Thoracic aorta (tissue), 2 donors: ENCODE data around the gene GARIN5A. TPM values are rescaled to one million over a fixed set of nuclear protein-coding genes. Genes with fewer than 3 reads are reported as not detected.
"Not testable (repeated sequence)": the region's sequence is repeated elsewhere in the genome, so short reads cannot be mapped to it uniquely, and the experiment has no call there.

Experiments
- ATAC-seq: fragments of 150-250 bp; one replicate; pipeline ENCODE4 v1.8.0; 2017; ENCODE audit warnings: low read depth; ENCODE audit not compliant: insufficient number of reproducible peaks, low FRiP score
- DNase-seq: peaks from one replicate; pipeline ENCODE4 v3.0.0-alpha.2; 2020; ENCODE audit warnings: low spot score
- H3K27ac ChIP-seq, 2 donors: fragments of 200-600 bp; sonication (generic); 1 replicate in 1 of 2; 2 replicates in 1 of 2; pipeline ENCODE4 v1.5.1; 2016; ENCODE audit warnings: mild to moderate bottlenecking in 2 of 2, moderate library complexity in 2 of 2
- H3K27me3 ChIP-seq: fragments of 200-600 bp; sonication (generic); replicated peaks from 2 replicates; pipeline ENCODE4 v1.6.0; 2016; ENCODE audit warnings: mild to moderate bottlenecking; ENCODE audit not compliant: insufficient read depth
- H3K36me3 ChIP-seq: fragments of 200-600 bp; sonication (generic); one replicate; pipeline ENCODE4 v1.5.1; 2016
- H3K4me1 ChIP-seq, 2 donors: fragments of 200-600 bp; sonication (generic); 1 replicate in 1 of 2; 2 replicates in 1 of 2; pipeline versions ENCODE4 v1.5.1 to v1.6.0; 2016; ENCODE audit warnings: low read depth in 2 of 2, mild to moderate bottlenecking in 1 of 2; ENCODE audit not compliant: control insufficient read depth in 1 of 2
- H3K4me3 ChIP-seq: fragments of 200-600 bp; sonication (generic); 2 replicates; pipeline ENCODE4 v1.5.1; 2016; ENCODE audit warnings: mild to moderate bottlenecking
- H3K9me3 ChIP-seq: fragments of 200-600 bp; sonication (generic); 2 replicates; pipeline ENCODE4 v1.5.1; 2016
- CTCF ChIP-seq: fragments of 200-600 bp; sonication (generic); IDR thresholded peaks from one replicate; pipeline ENCODE4 v1.5.1; 2019; ENCODE audit warnings: antibody characterized with exemption
- total RNA-seq, 2 donors: library from RNA; depleted of rRNA; stranded (reverse); fragments of >200 nt; gene quantifications; one replicate each; pipeline versions ENCODE4 v1.1.0 to v1.2.3, GENCODE V29; 2016

GARIN5A gene
- total RNA-seq, 2 donors from 2014 or later: 0.56 TPM; not detected in 1

GRCh38 chr19:50478901-50479715 is 2.5 kb upstream of the GARIN5A start:
- TF ChIP-seq CTCF: peak; percentile 14
- peaks cover 8 to 17% of the 10 kb centered on the region in 2 donors for H3K4me1 ChIP-seq
- DNase-seq (no peak), ATAC-seq (no peak)
- no peaks in the 10 kb centered on the region for H3K27me3 ChIP-seq
- no peak overlapping the region for H3K4me3 ChIP-seq
- H3K27ac ChIP-seq: no peak overlapping the region
- peaks cover 38% of the 10 kb centered on the region for H3K36me3 ChIP-seq
- H3K9me3 ChIP-seq: no peaks in the 10 kb centered on the region

- ATAC-seq (no peak), DNase-seq (no peak)
- Histone ChIP-seq H3K4me3 (no peak overlapping the region), H3K27ac (no peak overlapping the region), H3K27me3 (no peaks in the 10 kb centered on the region), H3K4me1 (peaks cover 8 to 17% of the 10 kb centered on the region in 2 donors), H3K9me3 (no peaks in the 10 kb centered on the region), H3K36me3 (peaks cover 34% of the 10 kb centered on the region)
- TF ChIP-seq CTCF: no peak
These were observed 1.3 kb upstream of the GARIN5A start for GRCh38 chr19:50477751-50478515.

- DNase-seq: no peak
- peak overlapping the region; percentile 97 for H3K4me3 ChIP-seq
- no peak overlapping the region for H3K27ac ChIP-seq
- peaks cover 28% of the 10 kb centered on the region for H3K36me3 ChIP-seq
- no peaks in the 10 kb centered on the region for H3K9me3 ChIP-seq
- no peak for ATAC-seq
- peaks cover 8 to 17% of the 10 kb centered on the region in 2 donors for H3K4me1 ChIP-seq
- H3K27me3 ChIP-seq: no peaks in the 10 kb centered on the region
- no peak for TF ChIP-seq CTCF
These were observed 225 bp upstream of the GARIN5A start for GRCh38 chr19:50476907-50477238.

GRCh38 chr19:50475736-50476223 is 868 bp downstream of the GARIN5A start:
- no peak overlapping the region for H3K27ac ChIP-seq
- H3K4me3 ChIP-seq: peak overlapping the region; percentile 97
- no peak for ATAC-seq
- peaks cover 17% of the 10 kb centered on the region for H3K36me3 ChIP-seq
- no peaks in the 10 kb centered on the region for H3K27me3 ChIP-seq
- peaks cover 8 to 17% of the 10 kb centered on the region in 2 donors for H3K4me1 ChIP-seq
- H3K9me3 ChIP-seq: no peaks in the 10 kb centered on the region
- no peak for TF ChIP-seq CTCF
- no peak for DNase-seq

GRCh38 chr19:50475101-50475568 is 1.5 kb downstream of the GARIN5A start:
- Histone ChIP-seq H3K36me3 (peaks cover 10% of the 10 kb centered on the region), H3K4me3 (no peak overlapping the region), H3K27me3 (no peaks in the 10 kb centered on the region), H3K9me3 (no peaks in the 10 kb centered on the region), H3K27ac (no peak overlapping the region), H3K4me1 (peaks cover 8 to 17% of the 10 kb centered on the region in 2 donors)
- DNase-seq: no peak
- TF ChIP-seq CTCF: no peak
- no peak for ATAC-seq

- H3K4me1 ChIP-seq: peaks cover 8 to 16% of the 10 kb centered on the region in 2 donors
- not testable (repeated sequence) for ATAC-seq, H3K4me3 ChIP-seq, DNase-seq, H3K36me3 ChIP-seq, H3K27ac ChIP-seq, H3K27me3 ChIP-seq, H3K9me3 ChIP-seq
These were observed 3.3 kb downstream of the GARIN5A start for GRCh38 chr19:50473336-50473735.
